AG04450 (cell line): ENCODE measurements around the gene GSTM2. TPM values are rescaled to one million over a fixed set of nuclear protein-coding genes. Genes with fewer than 3 reads are reported as not detected.
A peak's percentile ranks its signal among the peaks of the same experiment; 100 is the strongest.

Experiments
- CTCF ChIA-PET: fragments of 300-600, 350-600 bp; formaldehyde crosslinking; extraction: SDS; loops from one replicate; lab custom pipeline; 2022; ENCODE audit warnings: antibody characterized with exemption, inconsistent platforms; lab: Charles Lee
- POLR2A ChIA-PET: fragments of 350-600 bp; formaldehyde crosslinking; extraction: SDS; loops from one replicate; lab custom pipeline; 2021; ENCODE audit warnings: antibody characterized with exemption, inconsistent platforms; lab: Yijun Ruan, JAX
- DNase-seq: peaks from one replicate; pipeline ENCODE4 v3.0.0-alpha.2; 2011; ENCODE audit warnings: low read depth, low spot score
- H3K27ac ChIP-seq: one replicate; pipeline ENCODE4 v1.5.1; 2012; ENCODE audit warnings: low read depth, low read length, control low read depth
- H3K27me3 ChIP-seq: one replicate; pipeline ENCODE4 v1.6.0; 2012; ENCODE audit warnings: low read length; ENCODE audit not compliant: control insufficient read depth, insufficient read depth
- H3K4me3 ChIP-seq: 2 replicates; pipeline ENCODE4 v1.5.1; 2011; ENCODE audit warnings: mild to moderate bottlenecking, low read depth, low read length, control low read depth
- H3K9me3 ChIP-seq: 2 replicates; pipeline ENCODE4 v1.5.1; 2012; ENCODE audit warnings: low read length; ENCODE audit not compliant: control insufficient read depth, insufficient read depth
- polyA plus RNA-seq: library from polyadenylated mRNA; depleted of rRNA; stranded (reverse); fragments of >200 nt; gene quantifications from 2 replicates; pipeline ENCODE4 v1.2.3, GENCODE V29; 2011
- TF ChIP-seq, protein P1 (sequence below): IDR thresholded peaks from 2 replicates; pipeline ENCODE4 v1.5.1; 2011; ENCODE audit warnings: low read depth, low read length, control low read depth, inconsistent platforms

GSTM2 gene
- polyA plus RNA-seq, 1 experiment: 90.2 TPM

DNA sequence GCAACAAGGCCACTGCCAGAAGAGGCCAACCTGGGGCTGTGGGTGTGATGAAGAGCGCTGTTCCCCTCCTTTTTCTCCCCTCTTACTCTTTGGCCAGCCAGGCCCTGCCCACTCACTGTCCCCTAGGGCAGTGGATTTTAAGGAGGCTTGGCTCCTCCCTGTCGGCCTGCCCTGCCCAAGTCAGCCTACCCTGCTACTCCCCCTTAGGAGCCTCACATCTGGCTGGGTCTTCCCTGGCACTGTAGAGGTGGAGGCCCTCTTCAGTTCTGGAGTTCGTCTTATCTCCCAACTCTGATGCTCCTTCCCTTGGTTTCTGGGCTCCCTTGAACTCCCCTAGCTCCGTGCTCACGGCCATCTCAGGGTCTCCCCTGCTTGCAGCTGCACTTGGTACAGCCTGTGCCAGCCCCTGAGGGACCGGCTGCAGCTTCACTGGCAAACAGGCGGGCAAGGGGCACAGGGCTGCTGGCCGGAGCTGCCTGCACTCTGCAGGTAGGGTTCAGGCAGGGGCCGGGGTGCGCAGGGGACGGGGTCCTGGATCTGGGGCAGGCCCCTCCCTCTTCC is 44.2 kb upstream of the GSTM2 start:
- no peak for DNase-seq
- Histone ChIP-seq H3K4me3 (peak overlapping the region; percentile 7; the same call in 1 of the 2 replicates), H3K27me3 (no peaks in the 10 kb centered on the region), H3K27ac (no peak overlapping the region), H3K9me3 (no peaks in the 10 kb centered on the region; the same call in 1 of the 2 replicates)
- TF ChIP-seq, protein P1, sequence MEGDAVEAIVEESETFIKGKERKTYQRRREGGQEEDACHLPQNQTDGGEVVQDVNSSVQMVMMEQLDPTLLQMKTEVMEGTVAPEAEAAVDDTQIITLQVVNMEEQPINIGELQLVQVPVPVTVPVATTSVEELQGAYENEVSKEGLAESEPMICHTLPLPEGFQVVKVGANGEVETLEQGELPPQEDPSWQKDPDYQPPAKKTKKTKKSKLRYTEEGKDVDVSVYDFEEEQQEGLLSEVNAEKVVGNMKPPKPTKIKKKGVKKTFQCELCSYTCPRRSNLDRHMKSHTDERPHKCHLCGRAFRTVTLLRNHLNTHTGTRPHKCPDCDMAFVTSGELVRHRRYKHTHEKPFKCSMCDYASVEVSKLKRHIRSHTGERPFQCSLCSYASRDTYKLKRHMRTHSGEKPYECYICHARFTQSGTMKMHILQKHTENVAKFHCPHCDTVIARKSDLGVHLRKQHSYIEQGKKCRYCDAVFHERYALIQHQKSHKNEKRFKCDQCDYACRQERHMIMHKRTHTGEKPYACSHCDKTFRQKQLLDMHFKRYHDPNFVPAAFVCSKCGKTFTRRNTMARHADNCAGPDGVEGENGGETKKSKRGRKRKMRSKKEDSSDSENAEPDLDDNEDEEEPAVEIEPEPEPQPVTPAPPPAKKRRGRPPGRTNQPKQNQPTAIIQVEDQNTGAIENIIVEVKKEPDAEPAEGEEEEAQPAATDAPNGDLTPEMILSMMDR: no peak
- ChIA-PET POLR2A (interaction anchor here (0.5 to 1.8 kb wide), 2 partner anchors 75 to 775 kb away, joined by 8 to 12 read pairs; partner anchors contain the start of gene GNAI3), CTCF (interaction anchor here (0.5 to 8.9 kb wide), 4 partner anchors 15 to 360 kb away, joined by 3 to 64 read pairs (median 4); no protein-coding TSS in a partner anchor)

DNA sequence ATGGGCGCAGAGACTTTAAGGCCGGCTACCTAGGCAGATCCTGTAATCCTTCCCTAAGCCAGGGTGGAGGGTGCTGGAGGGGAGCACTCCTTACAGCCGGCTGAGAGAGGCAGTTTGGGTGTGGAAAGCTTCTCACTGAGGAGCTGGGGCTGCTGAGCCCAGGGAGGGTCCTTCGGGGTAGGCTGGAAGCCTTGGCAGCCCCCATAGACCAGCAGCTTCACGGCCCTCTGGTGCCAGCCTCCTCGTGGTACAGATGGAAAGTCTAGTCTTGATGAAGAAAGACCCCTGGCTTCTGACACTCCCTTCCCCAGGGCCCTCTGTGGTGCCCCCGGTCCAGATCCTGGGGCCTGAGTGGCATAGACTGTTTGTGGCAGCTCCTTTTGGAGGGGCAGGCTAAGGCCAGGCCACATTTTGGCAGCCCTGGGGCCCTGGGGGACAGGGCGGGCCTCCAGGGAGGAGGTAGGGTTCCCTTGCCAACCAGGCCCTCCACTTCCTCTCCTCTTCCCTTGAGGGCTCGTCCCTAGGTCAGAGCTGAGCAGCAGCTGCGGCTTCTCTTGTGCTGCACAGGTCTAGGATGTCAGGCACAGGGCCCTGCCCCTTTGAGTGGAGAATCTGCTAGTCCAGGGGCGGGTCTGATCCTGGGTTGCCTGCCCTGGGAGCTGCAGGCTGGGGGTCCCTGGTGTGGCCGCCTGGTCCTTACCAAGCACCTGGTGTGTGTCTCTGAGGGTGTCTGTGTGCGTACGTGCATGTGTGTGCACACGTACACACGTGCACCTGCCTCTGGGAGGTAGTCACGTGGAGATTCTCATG is 43.5 kb upstream of the GSTM2 start:
- H3K27me3 ChIP-seq: no peaks in the 10 kb centered on the region
- ChIA-PET CTCF (interaction anchor here (0.5 to 8.9 kb wide), 4 partner anchors 15 to 359 kb away, joined by 3 to 64 read pairs (median 4); no protein-coding TSS in a partner anchor), POLR2A (interaction anchor here (0.5 to 1.8 kb wide), 2 partner anchors 76 to 774 kb away, joined by 8 to 12 read pairs; partner anchors contain the start of gene GNAI3)
- no peak overlapping the region for H3K4me3 ChIP-seq
- DNase-seq: no peak
- no peaks in the 10 kb centered on the region; the same call in 1 of the 2 replicates for H3K9me3 ChIP-seq
- H3K27ac ChIP-seq: no peak overlapping the region
- TF ChIP-seq, protein P1: no peak

DNA sequence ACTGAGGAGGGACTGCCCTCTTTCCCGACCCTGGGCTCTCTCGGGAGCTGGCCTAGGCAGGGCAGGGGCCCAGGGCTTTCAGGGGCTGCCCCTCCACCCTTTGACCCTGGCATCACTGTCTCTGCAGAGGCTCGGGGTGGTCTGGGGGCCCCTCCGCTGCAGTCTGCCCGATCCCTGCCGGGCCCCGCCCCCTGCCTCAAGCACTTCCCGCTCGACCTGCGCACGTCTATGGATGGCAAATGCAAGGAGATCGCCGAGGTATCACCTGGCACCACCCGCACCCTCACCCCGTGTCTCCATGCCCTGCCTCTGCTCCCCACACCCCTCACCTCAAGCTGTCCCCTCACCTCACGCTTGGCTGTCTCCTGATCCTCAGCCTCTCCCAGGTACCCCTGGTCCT is 42.7 kb upstream of the GSTM2 start:
- ChIA-PET POLR2A (interaction anchor here (1.1 kb wide), 1 partner anchor 77 kb away, joined by 5 read pairs; the partner anchor contains the start of gene GNAI3), CTCF (interaction anchor here (1.5 to 8.9 kb wide), 2 partner anchors 14 to 79 kb away, joined by 4 to 64 read pairs; no protein-coding TSS in a partner anchor)
- Histone ChIP-seq H3K9me3 (no peaks in the 10 kb centered on the region; the same call in 1 of the 2 replicates), H3K4me3 (no peak overlapping the region), H3K27ac (no peak overlapping the region), H3K27me3 (no peaks in the 10 kb centered on the region)
- no peak for DNase-seq
- TF ChIP-seq, protein P1: no peak

DNA sequence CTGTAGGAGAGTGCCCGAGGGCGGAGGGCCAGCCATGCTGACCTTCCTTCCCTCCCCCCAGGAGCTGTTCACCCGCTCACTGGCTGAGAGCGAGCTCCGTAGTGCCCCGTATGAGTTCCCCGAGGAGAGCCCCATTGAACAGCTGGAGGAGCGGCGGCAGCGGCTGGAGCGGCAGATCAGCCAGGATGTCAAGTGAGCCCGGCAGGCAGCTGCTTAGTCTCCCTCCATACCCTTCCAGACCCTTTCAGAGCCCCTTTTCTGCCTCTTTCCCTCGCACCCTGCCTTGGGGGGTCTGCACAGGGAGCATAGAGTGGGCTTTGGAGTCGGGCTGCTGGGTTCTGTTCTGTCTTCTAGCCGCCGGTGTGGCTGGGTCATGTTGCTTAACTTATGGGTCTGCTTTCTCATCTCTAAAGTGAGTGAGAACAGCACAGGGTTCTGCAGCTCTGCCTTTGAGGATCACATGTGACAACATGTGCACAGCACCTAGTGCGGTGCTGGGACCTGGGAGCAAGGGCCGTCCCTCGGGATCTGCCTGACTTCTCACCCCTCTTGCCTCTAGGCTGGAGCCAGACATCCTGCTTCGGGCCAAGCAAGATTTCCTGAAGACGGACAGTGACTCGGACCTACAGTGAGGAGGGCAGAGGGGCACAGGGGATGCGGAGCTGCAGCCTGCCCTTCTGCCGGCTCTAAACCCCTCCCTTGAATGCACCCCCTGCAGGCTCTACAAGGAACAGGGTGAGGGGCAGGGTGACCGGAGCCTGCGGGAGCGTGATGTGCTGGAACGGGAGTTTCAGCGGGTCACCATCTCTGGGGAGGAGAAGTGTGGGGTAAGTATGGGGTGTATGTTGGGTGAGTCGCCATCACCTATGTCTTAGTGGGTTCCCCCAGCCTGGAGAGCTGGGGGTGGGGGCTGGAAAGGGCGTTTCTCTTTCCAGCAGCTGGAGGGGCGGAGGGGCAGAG is 42.0 kb upstream of the GSTM2 start:
- TF ChIP-seq, protein P1: no peak
- no peaks in the 10 kb centered on the region; the same call in 1 of the 2 replicates for H3K9me3 ChIP-seq
- CTCF ChIA-PET: interaction anchor here (1.5 to 8.9 kb wide), 2 partner anchors 13 to 80 kb away, joined by 4 to 64 read pairs; no protein-coding TSS in a partner anchor
- no peak overlapping the region for H3K27ac ChIP-seq
- H3K4me3 ChIP-seq: no peak overlapping the region
- POLR2A ChIA-PET: interaction anchor here (0.6 to 1.1 kb wide), 2 partner anchors 28 to 77 kb away, joined by 4 to 5 read pairs; partner anchors contain the start of gene GNAI3
- DNase-seq: no peak
- no peaks in the 10 kb centered on the region for H3K27me3 ChIP-seq
